Fibroblast of skin of left biceps (primary cell): Measurements from ENCODE around the gene RNF114.
A peak's percentile ranks its signal among the peaks of the same experiment; 100 is the strongest.

Experiments used
- DNase-seq, 2 experiments: peaks; one replicate each; pipeline ENCODE4 v3.0.0-alpha.2; 2013; ENCODE audit warnings: low read depth in 2 of 2

The RNF114 gene

GRCh38 chr20:49904440-49905214, 31.6 kb upstream of the RNF114 start:
- no peak for DNase-seq

GRCh38 chr20:49905415-49906091, 30.6 kb upstream of the RNF114 start:
- DNase-seq: no peak

- no peak for DNase-seq
Measured at GRCh38 chr20:49906101-49906604, 30.0 kb upstream of the RNF114 start.

- no peak for DNase-seq
Measured at GRCh38 chr20:49906615-49907154, 29.5 kb upstream of the RNF114 start.

- no peak for DNase-seq
Measured at GRCh38 chr20:49907405-49908257, 28.6 kb upstream of the RNF114 start.

GRCh38 chr20:49908258-49908565, 28.0 kb upstream of the RNF114 start:
- DNase-seq: no peak

- no peak for DNase-seq
Measured at GRCh38 chr20:49909499-49910339, 26.5 kb upstream of the RNF114 start.

- no peak for DNase-seq
Measured at GRCh38 chr20:49910340-49910706, 25.9 kb upstream of the RNF114 start.

- no peak for DNase-seq
Measured at GRCh38 chr20:49913399-49914047, 22.7 kb upstream of the RNF114 start.

- DNase-seq: no peak
Measured at GRCh38 chr20:49914310-49915117, 21.7 kb upstream of the RNF114 start.

GRCh38 chr20:49915118-49915379, 21.1 kb upstream of the RNF114 start:
- DNase-seq: no peak

GRCh38 chr20:49915380-49916145, 20.6 kb upstream of the RNF114 start, which contains the start of gene SPATA2:
Gene SPATA2 (minus strand): TSS chr20:49915529. CDS start chr20:49908490, 7,039 bp downstream.
- DNase-seq: peak; percentile 83 to 85

GRCh38 chr20:49916146-49917002, 19.8 kb upstream of the RNF114 start:
- no peak for DNase-seq

GRCh38 chr20:49918446-49918845, 17.8 kb upstream of the RNF114 start:
- no peak for DNase-seq

- no peak for DNase-seq
Measured at GRCh38 chr20:49919009-49919408, 17.2 kb upstream of the RNF114 start.

GRCh38 chr20:49919461-49919860, 16.7 kb upstream of the RNF114 start:
- no peak for DNase-seq

- DNase-seq: no peak
Measured at GRCh38 chr20:49924247-49924646, 11.9 kb upstream of the RNF114 start.

- no peak for DNase-seq
Measured at GRCh38 chr20:49925901-49926454, 10.2 kb upstream of the RNF114 start.
